IPS-18a (cell line): ENCODE data around the gene DIS3L.

Experiments
- H3K27ac ChIP-seq: one replicate; pipeline ENCODE4 v1.5.1; 2013; ENCODE audit warnings: low read length
- H3K27me3 ChIP-seq: one replicate; pipeline ENCODE4 v1.6.1; 2013; ENCODE audit warnings: mild to moderate bottlenecking, low read length; ENCODE audit not compliant: control insufficient read depth, insufficient read depth
- H3K36me3 ChIP-seq: one replicate; pipeline ENCODE4 v1.6.1; 2013; ENCODE audit warnings: low read depth, low read length; ENCODE audit not compliant: control insufficient read depth
- H3K4me1 ChIP-seq: one replicate; pipeline ENCODE4 v1.6.1; 2013; ENCODE audit warnings: low read depth, low read length; ENCODE audit not compliant: control insufficient read depth
- H3K4me3 ChIP-seq: one replicate; pipeline ENCODE4 v1.5.1; 2013; ENCODE audit warnings: low read length
- H3K9ac ChIP-seq: one replicate; pipeline ENCODE4 v1.6.1; 2013; ENCODE audit warnings: mild to moderate bottlenecking, low read length, moderate library complexity
- H3K9me3 ChIP-seq: one replicate; pipeline ENCODE4 v1.6.1; 2013; ENCODE audit warnings: low read depth, low read length; ENCODE audit not compliant: control insufficient read depth

DIS3L gene

DNA sequence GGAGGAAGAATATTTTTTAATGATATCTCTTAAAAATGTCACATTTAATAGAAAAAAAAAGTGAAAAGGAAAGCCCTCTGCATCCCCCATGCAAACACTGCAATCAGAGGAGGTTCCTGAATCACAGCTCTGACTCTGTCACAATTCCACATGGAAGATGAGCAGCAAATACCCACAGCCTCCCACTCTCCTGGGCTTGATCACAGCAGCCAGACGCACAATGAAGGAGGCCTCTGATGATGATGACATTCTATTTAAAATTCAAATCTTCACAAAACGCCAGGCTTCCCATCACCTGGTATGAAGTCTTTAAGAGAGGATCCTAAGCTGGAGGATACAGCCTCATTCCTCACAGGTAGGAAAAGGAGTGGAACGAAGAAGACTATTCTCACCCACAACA lies 9.1 kb upstream of the DIS3L start:
- no peak overlapping the region for H3K4me3 ChIP-seq
- no peak overlapping the region for H3K27ac ChIP-seq
- H3K36me3 ChIP-seq: no peaks in the 10 kb centered on the region
- no peaks in the 10 kb centered on the region for H3K9me3 ChIP-seq
- no peak overlapping the region for H3K9ac ChIP-seq
- no peaks in the 10 kb centered on the region for H3K27me3 ChIP-seq
- no peaks in the 10 kb centered on the region for H3K4me1 ChIP-seq

GRCh38 chr15:66285533-66286280 lies 7.7 kb upstream of the DIS3L start:
- no peak overlapping the region for H3K4me3 ChIP-seq
- H3K27ac ChIP-seq: no peak overlapping the region
- no peak overlapping the region for H3K9ac ChIP-seq
- H3K4me1 ChIP-seq: no peaks in the 10 kb centered on the region
- H3K27me3 ChIP-seq: no peaks in the 10 kb centered on the region
- no peaks in the 10 kb centered on the region for H3K36me3 ChIP-seq
- no peaks in the 10 kb centered on the region for H3K9me3 ChIP-seq

DNA sequence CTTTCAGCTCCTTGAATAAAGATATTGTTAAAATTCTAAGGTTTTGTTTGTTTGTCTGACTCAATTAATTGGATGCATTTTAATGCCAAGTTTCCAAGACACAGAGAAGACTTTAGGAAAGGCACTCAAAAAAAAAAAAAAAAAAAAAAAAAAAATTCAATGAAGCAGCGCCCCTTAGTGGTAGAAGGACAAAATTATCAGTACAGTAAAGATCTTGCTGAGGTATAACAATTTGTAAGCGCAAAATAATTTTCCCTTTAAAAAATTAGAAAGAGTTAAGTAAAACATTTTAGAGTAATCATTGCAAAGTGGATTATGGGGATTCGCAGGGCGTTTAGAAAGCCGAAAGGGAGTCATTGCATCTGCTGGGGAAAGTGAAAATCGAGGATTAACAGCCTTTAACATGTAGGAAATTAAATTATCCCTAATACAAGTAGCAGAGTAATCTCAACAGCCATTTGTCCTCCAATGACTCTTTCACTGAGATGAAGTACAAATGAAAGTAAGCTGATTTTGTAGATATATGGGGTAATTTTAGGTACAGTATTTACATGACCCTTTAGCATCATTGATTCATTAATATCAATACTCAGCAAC lies 5.8 kb upstream of the DIS3L start:
- Histone ChIP-seq H3K4me3 (no peak overlapping the region), H3K4me1 (no peaks in the 10 kb centered on the region), H3K27me3 (no peaks in the 10 kb centered on the region), H3K36me3 (no peaks in the 10 kb centered on the region), H3K9me3 (no peaks in the 10 kb centered on the region), H3K9ac (no peak overlapping the region), H3K27ac (no peak overlapping the region)

GRCh38 chr15:66288093-66288492 lies 5.3 kb upstream of the DIS3L start:
- H3K36me3 ChIP-seq: no peaks in the 10 kb centered on the region
- H3K27ac ChIP-seq: no peak overlapping the region
- H3K9ac ChIP-seq: no peak overlapping the region
- H3K4me3 ChIP-seq: no peak overlapping the region
- no peaks in the 10 kb centered on the region for H3K9me3 ChIP-seq
- H3K4me1 ChIP-seq: no peaks in the 10 kb centered on the region
- H3K27me3 ChIP-seq: no peaks in the 10 kb centered on the region

DNA sequence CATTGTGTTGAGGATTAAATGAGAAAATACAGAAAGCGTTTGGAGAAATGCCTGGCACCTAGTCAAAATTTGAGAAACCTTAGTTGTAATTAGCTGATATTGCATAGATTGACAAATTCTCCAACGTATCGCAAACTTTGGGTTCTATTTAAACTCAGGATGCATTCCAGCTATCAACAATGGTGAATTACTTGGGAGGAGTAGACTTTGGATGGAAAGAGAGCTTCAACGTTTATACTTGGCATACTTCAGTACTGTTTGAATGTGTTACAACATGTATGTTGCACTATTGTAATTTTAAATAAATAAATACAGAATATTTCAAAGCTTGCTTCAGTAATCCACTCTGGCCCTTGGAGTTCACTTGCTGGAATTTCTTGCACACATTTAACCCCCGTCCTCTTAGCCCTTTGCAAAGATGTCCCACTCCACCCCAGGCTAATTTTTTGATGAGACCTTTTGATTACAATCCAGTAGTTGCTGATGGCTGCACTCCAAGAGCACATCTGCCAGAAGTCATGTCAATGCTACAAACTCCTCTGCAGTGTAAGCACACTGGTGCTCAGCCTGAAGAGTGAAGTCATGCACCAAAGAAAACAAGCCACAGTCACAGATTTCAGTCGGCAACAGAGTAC lies 4.7 kb upstream of the DIS3L start:
- Histone ChIP-seq H3K4me3 (no peak overlapping the region), H3K27ac (no peak overlapping the region), H3K36me3 (no peaks in the 10 kb centered on the region), H3K4me1 (no peaks in the 10 kb centered on the region), H3K27me3 (no peaks in the 10 kb centered on the region), H3K9me3 (no peaks in the 10 kb centered on the region), H3K9ac (no peak overlapping the region)

DNA sequence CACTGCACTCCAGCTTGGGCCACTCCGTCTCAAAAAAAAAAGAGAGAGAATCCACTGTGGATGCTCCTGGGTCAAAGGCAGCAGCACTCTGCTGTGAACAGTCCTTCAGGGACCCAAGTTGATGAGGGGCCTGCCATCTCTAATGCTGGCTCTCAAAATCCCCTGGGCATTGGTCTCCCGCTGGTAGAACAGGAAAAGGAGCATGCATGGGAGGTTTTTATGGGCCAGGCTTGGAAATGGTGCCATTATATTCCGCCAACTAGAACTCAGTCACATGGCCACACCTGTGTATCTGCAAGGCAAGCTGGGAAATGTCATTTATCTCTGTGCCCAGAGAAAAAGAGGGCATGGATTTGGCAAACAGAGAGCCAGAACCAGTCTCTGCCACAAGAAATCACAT lies 3.4 kb upstream of the DIS3L start:
- peaks cover 9% of the 10 kb centered on the region for H3K4me1 ChIP-seq
- H3K27ac ChIP-seq: no peak overlapping the region
- no peak overlapping the region for H3K4me3 ChIP-seq
- H3K36me3 ChIP-seq: no peaks in the 10 kb centered on the region
- no peak overlapping the region for H3K9ac ChIP-seq
- H3K9me3 ChIP-seq: no peaks in the 10 kb centered on the region
- H3K27me3 ChIP-seq: no peaks in the 10 kb centered on the region

DNA sequence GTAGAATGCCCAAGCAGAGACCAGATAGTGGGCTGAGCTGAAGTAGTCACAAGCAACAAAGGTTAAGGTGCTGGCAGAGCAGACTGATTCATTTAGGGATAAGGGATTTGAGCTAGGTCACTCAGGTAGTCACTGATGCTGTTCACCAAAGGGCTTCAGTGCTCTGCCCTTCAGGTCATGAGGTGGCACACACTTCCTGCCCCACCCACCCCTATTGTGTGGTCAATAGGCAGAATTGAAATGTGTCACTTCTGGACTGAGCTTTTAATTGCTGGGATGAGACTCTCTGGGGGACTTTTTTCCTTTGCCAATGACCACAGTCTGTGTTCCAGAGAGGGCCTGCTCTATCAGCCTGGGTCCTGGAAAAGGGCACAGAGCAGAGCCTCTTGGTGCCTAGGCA lies 2.9 kb upstream of the DIS3L start:
- no peaks in the 10 kb centered on the region for H3K9me3 ChIP-seq
- no peak overlapping the region for H3K9ac ChIP-seq
- no peaks in the 10 kb centered on the region for H3K36me3 ChIP-seq
- no peak overlapping the region for H3K27ac ChIP-seq
- no peak overlapping the region for H3K4me3 ChIP-seq
- H3K27me3 ChIP-seq: no peaks in the 10 kb centered on the region
- peaks cover 15% of the 10 kb centered on the region for H3K4me1 ChIP-seq

DNA sequence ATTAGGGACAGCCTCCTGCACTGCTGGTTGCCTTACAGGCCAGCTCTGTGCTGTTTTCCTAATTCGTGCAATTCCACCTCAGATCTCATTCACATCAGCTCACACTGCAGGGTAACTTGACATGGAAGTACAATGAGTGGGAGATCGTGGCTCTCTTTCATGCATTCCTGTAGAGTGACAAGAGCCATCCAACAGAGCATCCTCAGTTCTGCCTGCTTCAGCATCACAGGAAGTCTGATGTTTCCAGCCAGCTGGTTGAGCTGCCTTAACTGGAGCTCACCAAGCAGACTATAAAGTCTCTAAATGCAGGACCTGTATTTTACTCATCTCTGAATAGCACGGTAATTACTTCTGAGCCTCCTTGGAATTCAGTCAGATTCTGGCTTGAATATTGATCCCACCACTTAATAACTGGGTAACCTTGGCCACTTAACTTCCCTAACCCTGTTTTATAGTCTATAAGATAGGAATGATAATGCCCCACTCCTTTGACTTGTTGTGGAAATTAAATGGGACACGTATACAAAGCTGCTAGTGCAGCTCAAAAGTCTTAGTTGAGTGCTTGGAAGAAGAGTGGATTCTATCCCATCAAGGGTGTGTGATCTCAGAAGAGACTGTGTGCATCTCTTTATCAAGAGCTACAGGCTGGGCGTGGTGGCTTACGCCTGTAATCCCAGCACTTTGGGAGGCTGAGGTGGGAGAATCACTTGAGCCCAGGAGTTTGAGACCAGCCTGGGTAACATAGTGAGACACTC lies 1.4 kb upstream of the DIS3L start:
- Histone ChIP-seq H3K27me3 (no peaks in the 10 kb centered on the region), H3K9me3 (no peaks in the 10 kb centered on the region), H3K4me3 (no peak overlapping the region), H3K9ac (no peak overlapping the region), H3K4me1 (peaks cover 19% of the 10 kb centered on the region), H3K36me3 (no peaks in the 10 kb centered on the region), H3K27ac (no peak overlapping the region)

- Histone ChIP-seq H3K36me3 (no peaks in the 10 kb centered on the region), H3K4me3 (peak overlapping the region; percentile 70), H3K27me3 (no peaks in the 10 kb centered on the region), H3K4me1 (peaks cover 19% of the 10 kb centered on the region), H3K9ac (peak overlapping the region; percentile 71), H3K27ac (no peak overlapping the region), H3K9me3 (no peaks in the 10 kb centered on the region)
Measured at GRCh38 chr15:66292571-66293418, 573 bp upstream of the DIS3L start.

DNA sequence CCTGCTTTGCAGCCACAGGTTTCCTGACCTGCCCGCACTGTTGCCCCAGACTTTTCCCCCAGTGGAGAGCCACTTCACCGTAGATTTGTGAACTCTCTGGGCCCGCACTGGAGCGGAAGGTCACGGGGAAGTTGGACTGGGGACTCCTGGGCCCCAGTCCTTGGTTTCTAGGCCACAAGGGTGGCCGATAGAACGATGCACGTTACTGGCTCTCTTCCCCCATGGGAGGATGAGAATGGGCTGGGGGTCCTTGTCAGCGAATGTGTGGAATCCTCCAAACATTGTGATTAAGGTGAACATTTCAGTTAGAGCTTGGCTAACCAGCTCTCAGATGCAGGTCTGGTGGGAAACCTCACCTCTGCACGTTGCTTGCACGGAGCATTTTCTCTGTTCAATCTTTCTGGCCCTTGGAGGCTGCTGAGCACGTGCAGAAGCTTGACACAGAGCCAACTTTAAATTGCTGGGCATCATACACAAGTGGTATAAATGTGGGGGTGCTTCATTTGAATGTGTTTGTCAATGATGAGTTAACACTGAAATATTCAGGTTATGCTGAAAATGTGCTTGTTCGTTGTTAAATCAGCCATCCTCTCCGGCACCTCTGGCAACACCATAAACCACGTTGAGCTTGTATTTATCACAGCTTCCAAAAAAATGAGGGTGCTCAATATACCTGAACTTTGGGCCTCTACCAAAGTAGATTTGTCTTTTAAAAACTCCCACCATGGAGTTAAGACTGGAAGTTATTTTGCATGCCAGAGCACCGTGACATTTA lies 976 bp downstream of the DIS3L start:
- H3K36me3 ChIP-seq: no peaks in the 10 kb centered on the region
- H3K9me3 ChIP-seq: no peaks in the 10 kb centered on the region
- H3K4me1 ChIP-seq: peaks cover 19% of the 10 kb centered on the region
- H3K27ac ChIP-seq: peak overlapping the region; percentile 35
- H3K4me3 ChIP-seq: peak overlapping the region; percentile 70
- no peaks in the 10 kb centered on the region for H3K27me3 ChIP-seq
- H3K9ac ChIP-seq: peak overlapping the region; percentile 71
